GM18508 (cell line): ENCODE measurements around the gene HMGCL.
"Not testable (repeated sequence)": the region's sequence is repeated elsewhere in the genome, so short reads cannot be mapped to it uniquely, and the experiment has no call there.

Source experiments
- ATAC-seq: cut with Tn5 transposase; IDR thresholded peaks from one replicate; pipeline ENCODE4 v1.9.1; 2021; ENCODE audit warnings: moderate number of reproducible peaks; ENCODE audit not compliant: insufficient read depth, unreplicated experiment

Gene HMGCL

GRCh38 chr1:23800400-23801337, 24.6 kb downstream of the HMGCL start, which contains the start of gene GALE:
TSS of gene GALE (minus strand) at chr1:23800754. CDS start at chr1:23799007, 1,747 bp downstream.
- ATAC-seq: no peak

GRCh38 chr1:23799570-23800399, 25.4 kb downstream of the HMGCL start:
- ATAC-seq: no peak

- no peak for ATAC-seq
Measured at GRCh38 chr1:23799255-23799569, 26.0 kb downstream of the HMGCL start.

GRCh38 chr1:23798662-23799142, 26.5 kb downstream of the HMGCL start:
- no peak for ATAC-seq

GRCh38 chr1:23797478-23798448, 27.5 kb downstream of the HMGCL start:
- ATAC-seq: no peak

- ATAC-seq: no peak
Measured at GRCh38 chr1:23796466-23797271, 28.6 kb downstream of the HMGCL start.

- ATAC-seq: no peak
Measured at GRCh38 chr1:23795676-23796465, 29.4 kb downstream of the HMGCL start.

- ATAC-seq: not testable (repeated sequence)
Measured at GRCh38 chr1:23794732-23795182, 30.5 kb downstream of the HMGCL start.

- ATAC-seq: no peak
Measured at GRCh38 chr1:23793861-23794731, 31.1 kb downstream of the HMGCL start.

GRCh38 chr1:23793018-23793781, 32.0 kb downstream of the HMGCL start:
- ATAC-seq: no peak

- no peak for ATAC-seq
Measured at GRCh38 chr1:23792151-23792945, 32.9 kb downstream of the HMGCL start.

- ATAC-seq: no peak
Measured at GRCh38 chr1:23791516-23792047, 33.6 kb downstream of the HMGCL start.

- ATAC-seq: no peak
Measured at GRCh38 chr1:23790696-23791515, 34.3 kb downstream of the HMGCL start, which contains the start of gene LYPLA2. TSS of gene LYPLA2 (plus strand) at chr1:23791145. CDS start at chr1:23792683, 1,538 bp downstream.

- ATAC-seq: no peak
Measured at GRCh38 chr1:23788695-23789094, 36.5 kb downstream of the HMGCL start.

GRCh38 chr1:23787701-23788100, 37.5 kb downstream of the HMGCL start:
- no peak for ATAC-seq
